Mesothelial cell of epicardium (in vitro differentiated cells): ENCODE results near the gene STRADA. TPM values are rescaled to one million over a fixed set of nuclear protein-coding genes. Genes with fewer than 3 reads are reported as not detected.

Experiments
- DNase-seq, 2 experiments: peaks; one replicate each; pipeline ENCODE4 v3.0.0; 2021; ENCODE audit warnings: low spot score in 2 of 2; ENCODE audit not compliant: unreplicated experiment in 2 of 2
- H3K27ac Mint-ChIP-seq: 2 replicates; pipeline ENCODE4 v1.8.0; 2021; ENCODE audit warnings: mixed read lengths
- H3K27me3 Mint-ChIP-seq: 2 replicates; pipeline ENCODE4 v1.8.0; 2021; ENCODE audit warnings: low read depth, mixed read lengths
- H3K36me3 Mint-ChIP-seq: 2 replicates; pipeline ENCODE4 v1.8.0; 2021; ENCODE audit warnings: mixed read lengths
- H3K4me1 Mint-ChIP-seq: 2 replicates; pipeline ENCODE4 v1.8.0; 2021; ENCODE audit warnings: mixed read lengths
- H3K4me3 Mint-ChIP-seq: 2 replicates; pipeline ENCODE4 v1.8.0; 2021; ENCODE audit warnings: mild to moderate bottlenecking, moderate library complexity, mixed read lengths
- H3K9me3 Mint-ChIP-seq: 2 replicates; pipeline ENCODE4 v1.8.0; 2021; ENCODE audit warnings: mixed read lengths
- total RNA-seq: library from RNA; stranded (reverse); gene quantifications from 3 replicates; pipeline ENCODE4 v1.2.1, GENCODE V29; 2021
- TF ChIP-seq, protein P1 (sequence below): fragments of 200-600 bp; sonication (generic); IDR thresholded peaks from one replicate; pipeline ENCODE4 v1.5.0; 2021; ENCODE audit warnings: antibody characterized with exemption; ENCODE audit not compliant: unreplicated experiment

The STRADA gene
- total RNA-seq, 1 donor from 2014 or later, result 62.9 TPM

DNA sequence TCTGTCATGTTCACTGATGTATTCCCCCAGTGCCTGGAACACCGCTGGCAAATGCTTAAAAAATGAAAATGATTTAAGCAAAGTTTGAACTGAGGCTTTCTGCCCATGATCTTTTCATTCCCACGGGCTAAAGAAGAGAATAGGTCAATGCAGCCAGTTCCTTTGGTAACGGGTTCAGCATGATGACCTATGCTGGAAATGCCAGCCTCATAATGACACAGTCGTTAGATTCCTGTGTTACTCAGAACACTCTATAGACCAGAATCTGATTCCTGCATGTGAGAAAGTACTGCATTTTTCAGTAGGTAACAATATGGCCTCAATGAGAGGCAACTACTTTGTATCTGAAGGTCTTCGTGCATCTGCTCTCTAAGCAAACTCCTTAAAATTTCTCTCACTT lies 22.6 kb downstream of the STRADA start:
- Mint-ChIP-seq H3K9me3 (no peaks in the 10 kb centered on the region), H3K27ac (no peak overlapping the region), H3K36me3 (peaks cover 10% of the 10 kb centered on the region)

DNA sequence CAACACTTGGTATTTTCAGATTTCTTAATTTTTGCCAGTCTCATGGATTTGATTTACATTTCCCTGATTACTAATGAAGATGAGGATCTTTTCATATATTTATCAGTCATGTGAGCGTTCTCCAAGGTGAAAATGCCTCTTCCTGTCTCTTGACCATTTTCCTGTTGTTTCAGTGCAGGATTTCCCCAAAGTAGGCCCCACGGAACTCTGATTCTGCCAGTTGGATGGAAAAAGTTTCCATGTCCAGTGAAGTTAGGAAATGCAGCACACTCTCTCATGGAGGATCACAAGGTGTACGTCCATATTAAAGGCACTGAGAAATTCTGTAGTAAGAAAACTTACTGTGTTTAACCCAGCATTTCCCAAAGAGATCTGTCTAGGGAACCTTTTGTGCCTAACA lies 25.2 kb downstream of the STRADA start:
- Mint-ChIP-seq H3K4me1 (no peaks in the 10 kb centered on the region), H3K27me3 (no peaks in the 10 kb centered on the region), H3K4me3 (no peak overlapping the region), H3K36me3 (peaks cover 20% of the 10 kb centered on the region), H3K27ac (no peak overlapping the region), H3K9me3 (no peaks in the 10 kb centered on the region)
- TF ChIP-seq, protein P1, sequence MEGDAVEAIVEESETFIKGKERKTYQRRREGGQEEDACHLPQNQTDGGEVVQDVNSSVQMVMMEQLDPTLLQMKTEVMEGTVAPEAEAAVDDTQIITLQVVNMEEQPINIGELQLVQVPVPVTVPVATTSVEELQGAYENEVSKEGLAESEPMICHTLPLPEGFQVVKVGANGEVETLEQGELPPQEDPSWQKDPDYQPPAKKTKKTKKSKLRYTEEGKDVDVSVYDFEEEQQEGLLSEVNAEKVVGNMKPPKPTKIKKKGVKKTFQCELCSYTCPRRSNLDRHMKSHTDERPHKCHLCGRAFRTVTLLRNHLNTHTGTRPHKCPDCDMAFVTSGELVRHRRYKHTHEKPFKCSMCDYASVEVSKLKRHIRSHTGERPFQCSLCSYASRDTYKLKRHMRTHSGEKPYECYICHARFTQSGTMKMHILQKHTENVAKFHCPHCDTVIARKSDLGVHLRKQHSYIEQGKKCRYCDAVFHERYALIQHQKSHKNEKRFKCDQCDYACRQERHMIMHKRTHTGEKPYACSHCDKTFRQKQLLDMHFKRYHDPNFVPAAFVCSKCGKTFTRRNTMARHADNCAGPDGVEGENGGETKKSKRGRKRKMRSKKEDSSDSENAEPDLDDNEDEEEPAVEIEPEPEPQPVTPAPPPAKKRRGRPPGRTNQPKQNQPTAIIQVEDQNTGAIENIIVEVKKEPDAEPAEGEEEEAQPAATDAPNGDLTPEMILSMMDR, result no peak
- DNase-seq, result no peak

More for the DNA sequence above, 22.6 kb downstream of the STRADA start:
- Mint-ChIP-seq H3K4me3 (no peak overlapping the region), H3K4me1 (no peaks in the 10 kb centered on the region), H3K27me3 (no peaks in the 10 kb centered on the region)
- no peak for DNase-seq
- TF ChIP-seq, protein P1, result no peak

DNA sequence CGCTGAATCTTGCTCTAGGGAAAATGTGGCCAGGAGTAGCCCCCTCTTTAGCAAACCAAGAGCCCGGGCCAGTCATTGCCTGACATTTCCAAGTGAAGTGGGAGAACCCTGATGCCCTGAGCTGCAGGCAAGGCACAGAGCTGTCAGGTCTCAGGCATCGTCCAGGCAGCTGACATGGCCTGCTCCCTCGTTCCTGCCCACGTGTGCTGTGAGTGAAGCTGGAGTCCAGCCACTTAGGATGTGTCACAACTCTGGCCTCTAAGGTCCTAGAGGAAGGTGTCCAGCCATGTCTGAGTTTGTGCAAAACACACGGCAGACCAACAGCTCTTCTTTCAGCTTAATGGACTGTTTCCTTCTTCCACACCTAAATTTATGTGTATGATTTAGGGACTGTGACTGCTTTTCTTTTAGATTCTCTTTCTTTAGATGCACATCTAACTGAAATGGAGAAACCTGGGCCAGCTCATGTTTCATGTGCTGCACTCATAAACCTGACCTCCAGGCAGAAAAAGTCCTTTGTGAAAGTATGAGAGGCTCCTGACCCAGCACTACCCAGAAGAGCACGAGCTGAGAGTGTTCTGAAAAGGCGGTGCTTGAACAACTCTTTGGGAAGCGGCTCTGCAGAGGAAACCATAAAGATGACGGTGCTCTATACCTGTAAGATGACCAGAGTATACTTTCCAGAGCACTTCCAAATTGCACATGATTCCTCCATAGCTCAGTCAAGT lies 26.9 kb downstream of the STRADA start:
- no peak for DNase-seq
- Mint-ChIP-seq H3K36me3 (peaks cover 20% of the 10 kb centered on the region), H3K27me3 (no peaks in the 10 kb centered on the region), H3K4me1 (no peaks in the 10 kb centered on the region), H3K9me3 (no peaks in the 10 kb centered on the region), H3K27ac (no peak overlapping the region), H3K4me3 (no peak overlapping the region)
- TF ChIP-seq, protein P1, result no peak

- DNase-seq, result no peak
- TF ChIP-seq, protein P1, result no peak
- H3K36me3 Mint-ChIP-seq, result peaks cover 22% of the 10 kb centered on the region
Measured at GRCh38 chr17:63709110-63709509, 32.5 kb downstream of the STRADA start.

GRCh38 chr17:63707151-63707550 lies 34.4 kb downstream of the STRADA start:
- Mint-ChIP-seq H3K4me3 (no peak overlapping the region), H3K27me3 (no peaks in the 10 kb centered on the region), H3K27ac (no peak overlapping the region), H3K4me1 (peaks cover 11% of the 10 kb centered on the region), H3K9me3 (no peaks in the 10 kb centered on the region), H3K36me3 (peaks cover 17% of the 10 kb centered on the region)
- TF ChIP-seq, protein P1, result no peak
- DNase-seq, result no peak

More at GRCh38 chr17:63709110-63709509, 32.5 kb downstream of the STRADA start:
- no peaks in the 10 kb centered on the region for H3K9me3 Mint-ChIP-seq
- H3K27me3 Mint-ChIP-seq, result no peaks in the 10 kb centered on the region
- H3K4me3 Mint-ChIP-seq, result no peak overlapping the region
- H3K27ac Mint-ChIP-seq, result no peak overlapping the region
- H3K4me1 Mint-ChIP-seq, result no peaks in the 10 kb centered on the region
